Stimulated activated naive CD8-positive, alpha-beta T cell treated with anti-CD3 and anti-CD28 coated beads, Interleukin-15, Interleukin-2, amounts not matched to agents 100 U/mL and 50 U/mL, for 24 hours (primary cell): ENCODE results near the gene ANKRD65.
"Not testable (repeated sequence)": the region's sequence is repeated elsewhere in the genome, so short reads cannot be mapped to it uniquely, and the experiment has no call there.

Experiments used
- ATAC-seq: fragments of 150-1000 bp; cut with Tn5 transposase; one replicate; pipeline ENCODE4 v1.10.0; 2021
- DNase-seq: peaks from one replicate; pipeline ENCODE4 v3.0.0; 2021

Gene ANKRD65

DNA sequence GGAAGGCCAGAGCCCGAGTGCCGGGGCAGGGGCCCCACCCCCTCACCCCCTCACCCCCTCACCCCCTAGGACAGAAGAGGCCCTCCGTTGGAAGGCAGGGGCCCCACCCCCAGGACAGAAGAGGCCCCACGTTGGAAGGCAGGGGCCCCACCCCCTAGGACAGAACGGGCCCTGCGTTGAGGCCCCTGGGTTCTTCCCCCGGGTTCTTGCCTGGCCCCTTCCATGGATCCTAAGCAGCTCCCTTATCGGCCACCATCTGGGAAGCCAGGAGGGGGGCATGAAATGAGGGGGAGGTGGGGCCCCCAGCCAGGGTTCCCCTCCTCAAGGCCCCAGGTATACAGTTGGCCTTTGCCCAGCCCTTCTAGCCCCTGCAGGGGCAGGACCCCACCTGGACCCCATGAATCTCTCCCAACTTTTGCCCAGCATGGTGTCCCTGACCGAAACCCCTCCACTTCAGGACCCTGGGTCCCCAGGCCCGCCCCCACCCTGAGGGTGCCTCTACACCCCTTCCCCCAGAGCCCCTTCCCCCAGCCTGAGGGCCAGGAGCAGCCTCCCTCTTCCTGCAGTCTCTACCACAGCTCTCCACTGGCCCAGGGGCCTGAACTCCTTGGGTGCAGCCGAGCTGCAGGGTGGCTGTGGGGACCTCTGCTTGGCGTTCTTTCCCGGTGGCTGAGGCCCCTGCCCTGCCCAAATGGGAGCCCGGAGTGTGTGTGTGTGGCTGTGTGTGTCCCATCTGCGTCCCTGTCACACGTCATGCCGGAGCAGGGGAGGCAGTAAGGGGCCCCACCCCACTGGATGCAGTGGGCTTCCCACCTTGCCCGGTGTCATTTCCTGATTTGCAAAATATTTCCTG, 10.1 kb upstream of the ANKRD65 start:
- DNase-seq (no peak), ATAC-seq (no peak)

- DNase-seq: no peak
- no peak for ATAC-seq
These were observed 9.3 kb upstream of the ANKRD65 start for GRCh38 chr1:1430114-1430982.

- ATAC-seq (no peak), DNase-seq (no peak)
These were observed 8.6 kb upstream of the ANKRD65 start for GRCh38 chr1:1429671-1430073.

- ATAC-seq, DNase-seq: not testable (repeated sequence)
These were observed 7.9 kb upstream of the ANKRD65 start for GRCh38 chr1:1428967-1429366.

DNA sequence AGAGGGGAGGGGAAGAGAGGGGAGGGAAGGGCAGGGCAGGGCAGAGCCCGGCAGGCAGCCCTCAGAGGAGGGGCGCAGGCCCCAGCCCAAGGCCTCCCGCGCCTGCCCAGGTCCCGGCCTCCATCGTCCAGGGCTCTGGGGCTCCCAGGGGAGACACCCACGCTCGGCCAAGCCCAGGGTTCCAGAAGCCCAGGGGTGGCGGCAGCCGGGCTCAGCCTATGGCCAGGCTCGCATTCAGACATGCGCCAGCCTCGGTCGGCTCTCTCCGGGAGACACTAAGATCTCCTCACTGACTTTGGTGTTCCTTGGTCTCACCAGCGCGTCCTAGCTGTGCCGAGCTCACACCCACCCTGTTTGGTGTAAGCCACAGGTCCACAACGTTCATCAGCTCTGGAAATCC, 7.1 kb upstream of the ANKRD65 start:
- ATAC-seq: no peak

DNA sequence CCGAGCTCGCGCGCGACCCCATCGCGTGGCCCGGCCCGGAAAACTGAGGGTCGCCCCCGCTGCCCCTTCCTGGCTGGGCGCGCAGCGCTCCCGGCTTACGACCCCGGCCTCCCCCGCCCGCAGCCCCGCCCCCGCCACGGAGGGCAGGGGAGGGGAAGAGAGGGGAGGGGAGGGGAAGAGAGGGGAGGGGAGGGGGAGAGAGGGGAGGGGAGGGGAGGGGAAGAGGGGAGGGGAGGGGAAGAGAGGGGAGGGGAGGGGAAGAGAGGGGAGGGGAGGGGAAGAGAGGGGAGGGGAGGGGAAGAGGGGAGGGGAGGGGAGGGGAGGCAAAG, 6.7 kb upstream of the ANKRD65 start:
- ATAC-seq: no peak
- no peak for DNase-seq

More for the DNA sequence above, 7.1 kb upstream of the ANKRD65 start:
- DNase-seq: no peak

- no peak for DNase-seq
- no peak for ATAC-seq
These were observed 6.2 kb upstream of the ANKRD65 start for GRCh38 chr1:1427106-1427819.

DNA sequence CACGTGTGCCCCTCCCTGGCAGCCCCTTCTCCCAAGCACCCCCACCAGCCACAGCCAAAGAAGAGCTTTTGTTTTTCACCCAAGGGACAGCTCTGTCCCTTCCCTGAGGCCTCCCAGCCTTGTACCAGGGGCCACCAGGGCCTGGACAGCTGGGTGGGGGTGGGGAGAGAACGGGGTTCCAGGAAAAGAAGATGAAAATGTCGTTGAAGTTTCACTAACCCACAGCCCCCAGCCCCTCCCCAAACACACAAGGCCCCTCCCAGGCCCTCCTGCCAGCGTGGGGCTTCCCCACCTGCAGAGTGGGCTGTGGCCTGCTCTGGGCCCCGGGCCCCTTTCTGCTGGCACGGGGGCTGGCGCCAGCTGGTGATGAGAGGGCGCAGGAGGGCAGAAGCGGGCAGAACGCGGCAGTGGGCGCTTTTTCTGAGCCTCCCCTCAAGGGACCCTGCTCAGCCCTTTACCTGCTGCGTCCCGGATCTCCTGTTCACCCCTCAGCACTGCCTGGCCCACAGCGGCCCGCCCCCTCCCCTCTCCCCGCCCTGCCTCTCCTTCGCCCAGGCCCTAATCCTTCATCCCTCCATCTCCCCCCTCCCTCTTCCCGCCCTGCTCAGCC, 5.5 kb upstream of the ANKRD65 start:
- ATAC-seq (no peak), DNase-seq (no peak)

- ATAC-seq (no peak), DNase-seq (no peak)
These were observed 4.8 kb upstream of the ANKRD65 start for GRCh38 chr1:1425753-1426495.

DNA sequence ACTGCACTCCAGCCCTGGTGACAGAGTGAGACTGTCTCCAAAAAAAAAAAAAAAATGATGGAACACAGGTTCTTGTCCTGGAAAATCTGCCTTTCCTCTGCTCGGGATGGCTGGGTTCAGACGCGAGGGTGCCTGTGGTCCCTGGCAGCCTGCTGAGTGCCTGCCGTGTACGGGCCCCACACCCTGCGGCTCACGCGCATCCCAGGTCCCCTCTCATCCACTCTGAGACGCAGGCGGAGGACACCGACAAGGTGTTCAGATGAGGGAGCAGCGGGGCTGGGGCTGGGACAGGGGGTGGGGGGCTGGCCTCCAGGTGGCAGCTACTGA, 4.3 kb upstream of the ANKRD65 start:
- no peak for DNase-seq
- no peak for ATAC-seq

DNA sequence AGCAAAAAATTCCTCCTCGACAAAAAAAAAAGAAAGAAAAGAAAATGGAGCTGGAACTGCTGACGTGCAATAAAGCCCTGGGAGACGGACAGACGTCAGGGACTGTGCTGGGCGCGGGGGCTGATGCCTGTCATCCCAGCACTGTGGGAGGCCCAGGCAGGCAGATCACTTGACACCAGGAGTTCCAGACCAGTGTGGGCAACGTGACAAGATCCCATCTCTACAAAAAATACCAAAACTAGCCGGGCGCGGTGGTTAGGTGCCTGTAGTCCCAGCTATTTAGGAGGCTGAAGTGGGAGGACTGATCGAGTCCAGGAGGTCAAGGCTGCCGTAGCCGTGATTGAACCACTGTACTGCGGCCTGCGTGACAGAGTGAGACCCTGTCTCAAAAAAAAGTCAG, 3.6 kb upstream of the ANKRD65 start:
- no peak for DNase-seq
- no peak for ATAC-seq

GRCh38 chr1:1423245-1423597, 2.1 kb upstream of the ANKRD65 start:
- DNase-seq (no peak), ATAC-seq (no peak)

- peak; percentile 29 for ATAC-seq
- peak; percentile 41 for DNase-seq
These were observed 1.6 kb upstream of the ANKRD65 start for GRCh38 chr1:1422465-1423244.

DNA sequence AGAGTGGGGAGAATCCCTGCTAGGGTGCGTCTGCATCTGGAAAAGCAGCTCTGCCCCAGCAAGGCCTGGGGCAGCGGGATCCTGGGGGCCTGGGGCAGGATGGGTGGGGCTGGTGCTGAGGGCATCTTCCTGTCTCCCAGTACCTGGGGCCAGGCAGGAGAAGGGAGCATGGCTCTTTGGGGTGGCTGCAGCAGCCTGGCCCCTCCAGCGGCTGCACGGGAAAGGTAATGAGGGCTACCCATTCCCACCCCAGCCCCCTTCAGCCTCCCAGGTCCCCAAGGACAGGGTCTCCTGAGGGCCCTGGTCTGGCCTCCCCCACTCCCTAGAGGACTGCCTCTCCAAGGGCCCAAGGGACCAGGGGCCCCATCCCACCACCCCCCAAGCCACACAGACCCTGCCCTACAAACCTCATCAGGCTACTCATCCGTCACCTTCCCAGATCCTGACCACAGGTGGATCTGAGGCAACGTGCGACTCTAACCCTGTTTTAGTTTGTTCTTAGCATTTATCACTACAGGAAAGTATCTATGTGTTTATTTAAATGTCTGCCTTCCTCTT, 910 bp upstream of the ANKRD65 start:
- no peak for ATAC-seq
- no peak for DNase-seq

GRCh38 chr1:1420654-1421141, 378 bp downstream of the ANKRD65 start:
- DNase-seq: no peak
- no peak for ATAC-seq

- ATAC-seq: peak; percentile 33
- DNase-seq: no peak
These were observed 1.0 kb downstream of the ANKRD65 start for GRCh38 chr1:1419813-1420653.

DNA sequence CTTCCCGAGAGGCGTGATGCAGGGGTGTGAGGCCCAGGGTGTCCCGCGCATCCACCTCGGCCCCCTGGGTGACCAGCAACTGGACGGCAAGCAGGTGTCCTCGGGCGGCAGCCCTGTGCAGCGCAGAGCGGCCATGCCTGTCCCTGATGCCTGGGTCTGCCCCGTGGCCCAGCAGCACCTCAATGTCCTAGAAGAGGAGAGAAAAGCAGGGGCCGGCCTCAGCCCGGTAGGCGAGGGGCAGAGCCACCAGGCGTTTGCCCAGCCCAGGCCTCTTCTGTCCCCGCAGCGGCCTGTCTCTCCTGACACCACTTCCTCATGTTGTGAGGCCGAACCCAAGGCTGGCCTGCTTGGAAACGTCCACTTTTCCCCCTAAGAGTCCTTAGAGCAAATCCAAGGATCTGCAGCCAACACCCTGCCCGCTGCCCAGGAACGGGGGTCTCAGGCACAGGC, 1.7 kb downstream of the ANKRD65 start:
- no peak for DNase-seq

GRCh38 chr1:1418464-1419362, 2.4 kb downstream of the ANKRD65 start:
- no peak for ATAC-seq
- DNase-seq: no peak

More for the DNA sequence above, 1.7 kb downstream of the ANKRD65 start:
- ATAC-seq: no peak
